GM10266 (cell line): Measurements from ENCODE around the gene PAFAH1B2.

Experiments used
- DNase-seq: peaks from one replicate; pipeline ENCODE4 v3.0.0; 2012; ENCODE audit errors: extremely low spot score
- CTCF ChIP-seq: IDR thresholded peaks from 2 replicates; pipeline ENCODE4 v1.5.1; 2012; ENCODE audit warnings: mild to moderate bottlenecking, low read depth; ENCODE audit not compliant: control insufficient read depth, insufficient read depth; ENCODE audit errors: missing control alignments

PAFAH1B2 gene

GRCh38 chr11:117187428-117187798 lies 43.3 kb downstream of the PAFAH1B2 start:
- no peak for TF ChIP-seq CTCF
- peak; percentile 8 for DNase-seq

GRCh38 chr11:117187799-117188481 lies 43.9 kb downstream of the PAFAH1B2 start:
- no peak for TF ChIP-seq CTCF
- DNase-seq, result peak; percentile 7

- DNase-seq, result no peak
- no peak for TF ChIP-seq CTCF
These were observed 44.6 kb downstream of the PAFAH1B2 start for GRCh38 chr11:117188620-117189081.

GRCh38 chr11:117189191-117189940 lies 45.3 kb downstream of the PAFAH1B2 start:
- TF ChIP-seq CTCF, result no peak
- DNase-seq, result peak; percentile 50

GRCh38 chr11:117189941-117190544 lies 46.0 kb downstream of the PAFAH1B2 start:
- no peak for TF ChIP-seq CTCF
- no peak for DNase-seq

- DNase-seq, result no peak
- TF ChIP-seq CTCF, result no peak
These were observed 47.8 kb downstream of the PAFAH1B2 start for GRCh38 chr11:117191680-117192400.
